Epidermal melanocyte (primary cell): ENCODE measurements around the gene LCT.
"Not testable (repeated sequence)": the region's sequence is repeated elsewhere in the genome, so short reads cannot be mapped to it uniquely, and the experiment has no call there.

Source experiments
- DNase-seq: peaks from one replicate; pipeline ENCODE4 v3.0.0; 2011; ENCODE audit warnings: low spot score; ENCODE audit not compliant: insufficient read length

Gene LCT

DNA sequence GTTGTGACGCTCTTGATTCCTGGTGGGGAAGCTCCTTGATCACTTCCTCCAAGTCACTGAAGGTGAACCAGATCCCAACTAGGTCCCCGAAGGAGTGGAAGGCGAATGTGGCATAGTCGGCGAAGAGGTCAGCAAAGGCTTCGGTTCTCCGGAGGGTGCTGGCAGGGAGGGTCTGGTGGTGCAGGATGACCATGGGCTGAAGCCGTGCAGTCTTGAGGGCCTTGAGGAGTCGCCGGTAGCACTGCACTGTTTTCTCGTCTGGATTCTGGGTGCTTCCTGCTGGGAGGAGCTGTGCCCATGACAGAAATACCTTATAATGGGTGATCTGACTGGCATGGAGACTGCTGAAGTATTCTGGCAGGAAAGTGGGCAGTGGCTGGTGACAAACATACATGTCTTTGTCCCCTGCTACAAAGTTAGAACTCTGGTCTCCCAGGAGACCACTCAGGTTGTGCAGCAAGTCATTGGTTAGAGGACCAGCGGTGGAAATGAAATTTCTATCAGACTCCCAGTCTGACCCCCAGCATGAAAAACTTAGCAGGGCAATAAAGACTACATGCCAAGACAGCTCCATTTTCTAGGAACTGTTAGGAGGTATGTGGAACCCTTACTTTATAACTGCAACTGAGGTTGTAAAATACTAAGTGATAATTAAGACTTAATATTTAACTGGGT lies at the start of gene LCT:
Gene LCT, minus strand, starts transcription at position 589 of the 675 bp plus-strand sequence. Its CDS starts 15 bp downstream, at position 574.
- no peak for DNase-seq

DNA sequence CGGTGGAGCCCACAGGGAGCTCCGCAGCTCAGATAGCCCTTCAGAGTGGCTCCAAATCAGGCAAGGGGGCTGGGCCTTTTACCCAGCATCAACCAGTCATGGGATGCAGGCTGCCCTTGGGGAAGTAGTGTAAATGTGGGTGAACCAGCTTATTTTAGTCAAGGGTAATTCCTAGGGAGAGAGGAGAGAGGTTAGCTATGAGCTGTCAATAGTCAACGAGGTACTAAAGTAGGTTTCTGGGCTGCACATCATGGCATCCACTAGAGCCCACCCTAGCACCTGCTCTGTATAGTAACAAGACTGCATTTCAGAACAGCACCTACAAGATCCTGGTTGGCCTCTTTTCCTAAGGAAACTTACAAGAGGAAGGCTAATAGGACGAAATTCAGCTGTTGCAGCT lies 48.7 kb upstream of the LCT start:
- DNase-seq: no peak

DNA sequence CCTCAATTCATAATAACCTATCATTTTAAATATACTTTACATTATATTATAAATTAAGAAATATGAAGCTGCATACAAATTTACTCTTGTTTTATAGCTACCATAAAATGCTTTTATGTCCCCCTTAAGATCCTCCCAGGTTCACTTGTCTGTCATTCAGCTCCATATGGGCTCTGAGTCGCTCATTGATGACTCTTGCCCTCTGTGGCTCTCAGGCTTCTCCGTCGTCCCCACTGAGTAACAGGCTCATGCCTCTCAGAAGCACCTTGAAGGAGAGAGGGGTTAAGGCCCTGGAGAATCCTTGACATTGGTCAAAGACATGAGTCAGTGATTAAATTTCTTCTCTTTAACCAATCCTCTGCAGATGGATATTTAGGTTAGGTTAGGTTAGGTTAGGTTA lies 45.4 kb upstream of the LCT start:
- DNase-seq: no peak

DNA sequence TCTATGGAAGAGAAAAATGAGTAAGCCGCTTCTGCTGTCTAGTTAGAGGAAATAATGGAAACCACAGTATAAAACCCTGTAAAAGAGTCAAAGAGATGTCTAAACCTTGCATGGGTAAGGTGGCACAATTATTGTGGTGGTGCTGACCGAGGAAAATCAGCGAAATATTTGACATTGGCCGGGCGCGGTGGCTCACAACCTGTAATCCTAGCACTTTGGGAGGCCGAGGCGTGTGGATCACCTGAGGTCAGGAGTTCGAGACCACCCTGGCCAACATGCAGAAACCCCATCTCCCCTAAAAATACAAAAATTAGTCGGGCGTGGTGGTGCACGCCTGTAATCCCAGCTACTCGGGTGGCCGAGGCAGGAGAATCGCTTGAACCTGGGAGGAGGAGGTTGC lies 39.8 kb upstream of the LCT start:
- DNase-seq: not testable (repeated sequence)

DNA sequence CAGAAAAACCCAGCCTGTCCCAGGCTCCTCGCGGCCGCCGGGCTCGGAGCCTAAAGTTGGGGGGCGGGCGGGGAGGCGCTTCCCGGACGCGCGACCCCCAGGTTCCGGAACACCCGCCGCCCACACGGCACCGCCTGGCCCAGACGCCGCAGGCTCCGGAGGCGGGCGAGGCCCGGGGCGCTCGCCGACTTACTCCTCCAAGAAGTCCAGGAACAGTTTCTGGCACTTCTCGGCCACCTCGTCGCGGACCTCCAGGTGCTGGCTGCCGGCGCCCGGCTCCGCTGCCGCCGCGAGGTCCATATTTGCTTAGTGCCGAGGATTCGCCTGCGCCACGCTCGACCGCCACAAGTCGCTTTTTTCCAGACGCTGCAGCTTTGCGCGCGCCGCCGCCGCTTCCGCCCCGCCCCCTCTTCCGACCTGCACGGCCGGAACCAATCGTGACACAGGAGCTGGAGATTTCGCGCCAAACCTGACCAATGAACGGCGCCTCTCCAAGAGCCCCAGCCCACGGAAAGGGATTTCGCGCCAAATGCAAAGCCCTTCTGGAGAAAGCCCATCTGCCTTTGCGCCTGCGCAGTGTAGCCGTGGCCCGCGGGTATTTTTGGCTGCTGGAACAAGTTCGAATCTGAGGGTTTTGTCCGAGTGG lies 39.2 kb upstream of the LCT start, which contains the start of gene MCM6:
Gene MCM6, minus strand, starts transcription at position 378 of the 646 bp plus-strand sequence. Its CDS starts 78 bp downstream, at position 300.
- peak; percentile 97 for DNase-seq

DNA sequence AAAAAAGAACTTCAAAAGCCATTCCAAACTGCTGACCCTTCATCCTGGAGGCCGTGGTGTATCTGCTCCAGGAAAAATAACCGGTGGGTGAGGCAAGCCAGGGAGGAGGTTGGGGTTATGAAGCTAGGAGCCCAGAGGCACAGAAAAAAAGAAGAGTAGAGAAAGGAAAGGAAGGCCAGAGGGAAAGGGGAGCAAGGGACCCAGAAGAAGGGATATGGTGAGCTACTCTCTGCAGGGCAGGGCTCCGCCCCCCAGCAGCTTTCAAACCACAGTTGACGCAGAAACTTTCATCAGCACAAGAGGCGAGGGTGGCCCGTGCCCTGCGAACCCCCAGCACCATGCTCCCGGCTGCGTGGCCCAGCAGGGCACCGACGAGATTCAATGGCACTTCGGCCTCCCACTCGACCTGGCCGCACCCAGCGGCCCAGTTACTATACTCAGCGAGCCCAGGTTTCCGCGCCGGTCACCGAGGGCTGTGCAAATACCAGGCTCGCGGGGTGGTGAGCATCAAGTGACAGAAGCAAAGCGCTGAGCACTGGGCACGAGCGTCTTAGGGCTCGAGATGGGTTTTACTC lies 38.6 kb upstream of the LCT start:
- no peak for DNase-seq

DNA sequence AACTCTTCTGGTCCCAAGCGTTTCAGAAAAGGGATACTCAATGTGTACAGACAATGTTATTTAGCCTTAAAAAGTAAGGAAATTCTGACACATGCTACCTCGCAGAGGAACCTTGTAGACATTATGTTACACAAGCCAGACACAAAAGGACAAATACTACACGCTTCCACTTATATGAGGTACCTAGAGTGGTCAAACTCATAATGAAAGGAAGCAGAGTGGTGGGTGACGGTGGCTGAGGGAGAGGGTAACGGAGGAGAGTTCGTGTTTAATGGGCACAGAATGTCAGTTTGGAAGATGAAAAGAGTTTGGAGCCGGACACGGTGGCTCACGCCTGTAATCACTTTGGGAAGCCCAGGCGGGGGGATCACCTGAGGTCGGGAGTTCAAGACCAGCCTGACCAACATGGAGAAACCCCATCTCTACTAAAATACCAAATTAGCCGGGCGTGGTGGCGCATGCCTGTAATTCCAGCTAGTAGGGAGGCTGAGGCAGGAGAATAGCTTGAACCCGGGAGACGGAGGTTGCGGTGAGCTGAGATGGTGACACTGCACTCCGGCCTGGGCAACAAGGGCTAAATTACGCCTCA lies 37.9 kb upstream of the LCT start:
- no peak for DNase-seq

DNA sequence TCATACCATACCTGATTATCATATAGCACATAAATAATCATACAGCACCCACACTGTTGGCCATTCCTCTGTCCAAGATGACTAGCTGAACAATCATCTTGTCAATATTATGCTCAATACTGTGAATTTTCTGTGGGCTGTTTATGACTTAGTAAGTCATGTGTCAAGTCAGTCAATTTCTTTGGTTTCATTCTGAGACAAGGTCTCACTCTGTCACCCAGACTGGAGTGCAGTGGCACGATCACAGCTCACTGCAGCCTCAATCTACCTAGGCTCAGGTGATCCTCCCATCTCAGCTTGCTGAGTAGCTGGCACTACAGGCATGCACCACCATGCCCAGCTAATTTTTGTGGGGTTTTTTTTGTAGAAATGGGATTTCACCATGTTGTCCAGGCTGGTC lies 33.6 kb upstream of the LCT start:
- DNase-seq: no peak

DNA sequence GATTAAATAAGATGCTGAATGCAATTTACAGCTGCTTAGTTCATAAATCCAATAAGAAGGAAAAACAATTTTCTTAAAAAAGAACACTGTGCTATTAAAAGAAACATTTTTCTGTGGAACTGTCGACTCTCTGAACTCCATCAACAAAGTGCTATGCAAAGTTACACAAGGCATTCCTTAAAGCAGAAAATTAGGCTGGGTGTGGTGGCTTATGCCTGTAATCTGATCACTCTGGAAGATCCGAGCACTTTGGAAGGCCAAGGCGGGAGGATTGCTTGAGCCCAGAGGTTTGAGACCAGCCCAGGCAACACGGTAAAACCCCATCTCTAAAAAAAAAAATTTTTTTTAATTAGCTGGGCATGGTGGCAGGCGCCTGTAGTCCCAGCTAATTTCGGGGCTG lies 26.2 kb upstream of the LCT start:
- DNase-seq: no peak

DNA sequence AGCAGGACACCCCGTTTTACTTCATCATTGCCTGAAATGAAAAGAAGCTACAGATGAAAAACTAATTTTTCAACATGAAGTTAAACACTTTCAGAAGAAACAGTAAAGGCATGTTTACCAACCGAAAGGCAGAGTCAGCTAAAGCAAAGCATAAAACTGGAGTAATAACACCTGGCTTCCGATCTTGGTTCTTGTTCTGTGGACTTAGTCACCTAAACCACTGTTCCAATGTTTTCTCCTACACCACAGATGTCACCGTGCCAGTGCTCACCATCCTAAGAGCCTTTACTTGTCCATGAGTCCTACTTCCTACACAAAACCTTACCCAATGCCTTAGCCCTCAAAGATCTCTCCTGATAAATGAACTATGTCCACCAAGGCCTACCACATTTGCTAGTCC lies 25.7 kb upstream of the LCT start:
- no peak for DNase-seq

DNA sequence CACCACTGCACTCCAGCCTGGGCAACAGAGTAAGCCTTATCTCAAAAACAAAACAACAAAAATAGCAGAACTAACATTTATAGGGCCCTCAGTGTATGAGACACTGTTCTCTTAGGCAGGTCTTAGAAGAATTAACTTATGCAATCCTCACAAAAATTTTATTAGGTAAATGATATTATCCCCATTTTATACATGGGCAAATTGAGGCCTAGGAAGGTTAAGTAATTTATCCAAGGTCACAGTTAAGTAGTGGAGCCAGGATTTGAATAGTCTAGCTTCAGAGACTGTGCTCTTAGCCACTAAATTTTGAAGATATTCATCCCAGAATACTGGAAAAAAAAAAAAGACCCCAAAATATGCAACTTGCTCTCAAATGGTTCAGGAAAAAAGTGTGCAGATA lies 16.4 kb upstream of the LCT start:
- DNase-seq: no peak

DNA sequence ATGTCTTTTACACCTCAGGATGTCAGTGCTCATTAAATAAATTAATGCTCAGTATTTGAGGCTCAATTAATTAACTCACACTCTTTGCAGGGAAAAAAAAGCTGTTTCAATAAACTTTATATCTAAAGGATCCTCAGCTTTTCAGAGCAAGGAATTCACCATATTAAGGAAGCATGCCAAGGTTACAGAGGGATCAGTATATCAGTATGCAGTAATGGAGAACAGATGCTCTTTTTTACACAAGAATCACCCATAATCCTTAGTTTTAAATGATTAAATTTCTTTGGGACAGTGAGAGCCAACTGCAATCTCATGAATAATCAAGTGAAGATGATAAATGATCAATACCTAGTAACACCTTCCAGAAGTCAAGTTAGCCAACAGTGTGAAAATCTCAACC lies 14.9 kb upstream of the LCT start:
- DNase-seq: no peak

DNA sequence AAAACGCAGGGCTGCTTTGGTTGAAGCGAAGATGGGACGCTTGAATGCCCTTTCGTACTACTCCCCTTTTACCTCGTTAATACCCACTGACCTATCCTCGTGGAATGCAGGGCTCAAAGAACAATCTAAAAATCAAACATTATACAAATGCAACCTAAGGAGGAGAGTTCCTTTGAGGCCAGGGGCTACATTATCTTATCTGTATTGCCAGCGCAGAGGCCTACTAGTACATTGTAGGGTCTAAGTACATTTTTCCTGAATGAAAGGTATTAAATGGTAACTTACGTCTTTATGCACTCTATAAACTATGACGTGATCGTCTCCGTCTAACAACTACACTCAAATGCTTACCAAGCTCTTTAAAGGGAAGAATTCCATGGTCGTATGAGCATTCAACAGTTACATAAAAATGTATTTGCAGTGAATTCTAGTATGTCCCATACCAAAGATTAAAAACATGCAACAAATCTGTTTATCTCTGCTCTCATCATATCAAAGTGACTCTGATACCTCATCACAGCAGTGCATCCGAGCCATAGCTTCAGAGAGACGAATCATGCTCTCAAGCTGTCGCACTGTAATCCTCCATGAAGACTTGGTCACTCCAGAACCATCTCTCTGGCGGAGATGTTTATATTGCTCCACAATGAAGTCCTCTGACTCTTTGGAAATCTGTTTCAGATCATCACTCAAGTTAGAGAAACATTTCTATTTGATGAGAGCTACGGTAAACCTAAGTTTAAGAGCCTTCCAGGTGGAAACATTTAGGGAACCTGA lies 14.1 kb upstream of the LCT start:
- no peak for DNase-seq

DNA sequence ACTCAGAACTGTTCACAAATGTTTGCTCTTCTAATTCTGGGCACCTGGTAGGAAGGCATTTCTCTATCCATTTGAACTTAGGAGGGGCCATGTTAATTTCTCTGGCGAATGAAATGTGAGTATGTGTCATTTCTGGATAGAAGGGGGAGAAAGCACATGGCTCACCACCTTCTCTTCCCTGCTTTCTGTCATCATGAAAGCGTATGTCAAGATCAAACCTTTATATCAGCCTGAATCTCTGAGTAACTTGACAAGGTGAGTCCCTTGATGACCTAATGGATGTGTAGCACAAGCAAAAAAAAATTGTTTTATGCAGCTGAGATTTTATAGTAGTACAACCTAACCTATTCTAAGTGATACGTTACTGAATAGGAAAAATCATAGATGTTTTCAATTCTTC lies 12.1 kb upstream of the LCT start:
- no peak for DNase-seq

DNA sequence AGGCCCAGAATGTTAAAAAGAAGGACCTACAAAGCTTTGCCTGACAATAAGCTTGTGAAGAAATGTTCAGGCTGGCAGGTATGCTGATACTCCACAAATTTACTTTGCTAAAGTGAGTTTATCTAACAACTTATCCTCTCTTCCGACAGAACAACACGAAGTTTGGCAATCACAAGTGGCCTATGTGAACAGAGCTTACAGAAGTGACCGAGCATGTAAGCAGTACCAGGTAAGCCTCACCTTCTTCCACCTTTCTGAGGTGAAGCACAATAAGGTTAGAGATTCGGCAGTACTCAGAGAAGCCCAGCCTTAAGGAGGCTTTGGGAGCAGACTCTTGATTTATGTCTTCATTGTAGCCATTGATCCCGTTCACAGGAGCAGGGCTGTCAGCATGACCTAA lies 9.0 kb upstream of the LCT start:
- DNase-seq: no peak

DNA sequence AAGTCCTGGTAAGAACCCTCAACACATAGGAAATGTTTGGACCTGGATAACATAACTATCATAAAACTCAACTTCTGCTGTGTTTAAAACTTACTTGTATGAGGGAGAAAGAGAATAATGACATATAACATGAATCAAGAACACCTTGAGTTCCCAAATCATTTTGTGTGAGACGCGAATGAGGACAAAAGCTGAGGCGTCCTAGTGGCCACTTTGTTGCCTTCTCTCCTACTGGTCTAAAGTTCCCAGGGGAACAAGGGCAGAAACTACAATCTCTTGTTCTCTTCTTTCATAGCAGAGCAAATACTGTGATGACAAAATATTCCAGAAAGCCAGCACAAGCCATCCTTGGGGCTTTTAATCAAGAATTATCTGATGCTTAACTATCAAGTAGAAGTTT lies 8.3 kb upstream of the LCT start:
- no peak for DNase-seq

DNA sequence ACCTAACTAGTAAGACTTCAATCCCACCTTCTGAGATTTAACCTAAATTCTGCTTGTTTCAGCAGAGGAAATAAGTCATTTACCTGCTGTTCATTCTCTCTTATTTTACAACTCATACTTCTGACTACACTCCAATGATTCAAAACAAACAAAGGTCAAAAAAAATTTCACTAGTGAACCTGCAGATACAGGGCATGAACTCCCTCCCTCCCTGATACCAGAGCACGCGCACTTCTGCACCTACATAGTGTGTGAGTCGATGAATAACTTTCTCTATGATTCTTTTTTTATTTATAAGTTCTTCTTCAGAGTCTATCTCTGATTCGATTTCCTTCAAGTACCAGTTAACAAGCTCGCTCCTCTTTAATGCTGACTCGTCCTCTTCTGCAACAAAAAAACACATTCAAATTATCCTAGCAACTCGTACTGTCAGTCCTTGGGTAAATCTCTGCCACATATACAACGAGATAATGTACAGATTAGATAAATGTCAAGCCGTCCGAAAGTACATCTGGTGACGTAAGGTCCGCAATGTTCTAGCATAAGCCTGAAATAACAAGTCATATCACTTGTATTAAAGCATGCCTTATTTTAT lies 7.4 kb upstream of the LCT start:
- no peak for DNase-seq

DNA sequence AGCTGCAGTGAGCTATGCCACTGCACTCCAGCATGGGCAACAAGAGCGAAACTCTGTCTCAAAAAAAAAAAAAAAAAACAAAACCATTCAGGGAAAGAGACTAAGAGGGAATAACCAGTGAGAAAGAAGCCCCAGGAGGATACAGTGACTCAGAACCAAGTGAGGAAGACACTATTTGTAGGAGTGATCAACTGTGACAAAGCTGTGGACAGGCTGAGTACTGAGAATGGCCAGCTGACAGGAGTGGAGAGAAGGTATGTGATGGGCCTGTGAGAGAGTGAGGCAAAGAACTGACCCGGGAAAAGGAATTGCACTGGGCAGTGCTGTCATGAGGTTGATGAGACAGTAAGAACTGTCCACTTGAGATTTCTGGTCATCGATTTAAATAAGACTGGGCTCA lies 6.7 kb upstream of the LCT start:
- DNase-seq: no peak

DNA sequence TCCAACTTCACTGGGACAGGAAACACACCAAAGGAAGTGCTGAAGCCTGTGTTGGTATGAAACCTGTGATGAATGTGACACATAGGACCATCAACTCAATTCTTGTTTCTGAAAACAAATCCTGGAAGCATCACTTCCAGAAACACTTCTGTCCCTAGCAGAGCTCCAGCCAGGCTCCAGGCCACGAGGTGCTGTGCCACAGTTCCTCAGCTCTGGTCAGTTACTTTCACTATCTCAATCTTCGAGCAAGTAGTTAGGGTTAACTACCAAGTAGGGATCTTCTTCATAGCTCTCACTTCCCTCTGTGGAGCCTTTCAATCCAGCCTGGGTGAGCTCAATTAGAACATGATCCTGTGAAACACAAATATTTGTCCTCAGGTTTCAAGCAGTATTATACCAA lies 3.6 kb upstream of the LCT start:
- DNase-seq: no peak

DNA sequence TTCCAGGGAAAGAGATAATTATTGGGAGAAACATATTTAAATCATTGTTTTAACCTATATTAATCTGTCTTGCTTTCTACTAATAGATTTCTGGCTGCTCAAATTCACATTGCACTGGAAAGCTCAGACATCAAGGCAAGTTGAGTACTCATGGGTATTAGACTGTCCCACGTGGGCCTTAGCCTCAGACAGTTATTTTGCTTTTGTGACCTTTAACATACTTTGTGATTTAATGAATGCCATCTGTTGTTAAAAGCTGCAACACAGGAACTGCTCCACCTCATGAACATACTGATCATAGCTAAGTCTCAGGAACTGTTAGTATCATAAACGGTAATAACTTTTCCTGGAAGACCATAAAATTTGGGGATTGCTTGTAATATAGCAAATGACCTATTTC lies 2.7 kb upstream of the LCT start:
- peak; percentile 21 for DNase-seq

DNA sequence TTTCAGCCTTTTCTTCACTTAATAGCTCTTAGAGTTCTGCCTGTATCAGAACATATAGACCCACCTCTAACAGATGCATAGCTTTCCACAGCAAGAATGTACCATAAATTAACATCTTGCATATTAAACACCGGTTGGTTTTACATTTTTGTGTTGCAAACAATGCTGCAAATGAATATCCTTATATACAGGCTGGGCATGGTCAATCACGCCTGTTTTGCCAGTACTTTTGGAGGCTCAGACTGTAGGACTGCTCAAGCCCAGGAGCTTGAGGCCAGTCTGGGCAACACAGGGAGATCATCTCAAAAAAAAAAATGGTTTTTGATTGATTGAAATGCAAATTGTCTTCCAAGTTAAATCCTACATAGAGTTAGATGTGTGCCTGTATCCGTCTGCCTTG lies 1.5 kb upstream of the LCT start:
- DNase-seq: no peak
